HL-60/S4 treated with phorbol 12-myristate 13-acetate at 8.2 ng/mL for 4 days and 3 days (cell line): ENCODE data around the gene AKR1A1.
"Not testable (repeated sequence)": the region's sequence is repeated elsewhere in the genome, so short reads cannot be mapped to it uniquely, and the experiment has no call there.

Source experiments
- in situ Hi-C: fragments of 300-500 bp; cut with MboI; formaldehyde crosslinking; loops from 2 replicates; pipeline ENCODE4 v1.15.0; 2022; ENCODE audit warnings: low sequenced_read_pairs

AKR1A1 gene

DNA sequence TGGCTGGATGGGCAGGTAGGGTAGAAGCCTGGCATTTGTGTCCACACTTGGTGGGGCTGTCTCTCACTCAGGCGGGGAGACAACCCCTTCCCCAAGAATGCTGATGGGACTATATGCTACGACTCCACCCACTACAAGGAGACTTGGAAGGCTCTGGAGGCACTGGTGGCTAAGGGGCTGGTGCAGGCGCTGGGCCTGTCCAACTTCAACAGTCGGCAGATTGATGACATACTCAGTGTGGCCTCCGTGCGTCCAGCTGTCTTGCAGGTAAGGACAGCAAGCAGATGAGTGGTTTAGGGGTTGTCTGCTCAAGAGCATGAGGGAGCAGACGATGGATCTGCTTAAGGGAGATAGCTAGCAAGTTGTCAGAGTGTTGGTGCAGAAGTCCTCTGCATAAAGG, 17.3 kb downstream of the AKR1A1 start:
- in situ Hi-C loops, result loop anchor here (5.0 kb wide), 1 partner anchor 61 kb away; no protein-coding TSS in a partner anchor

DNA sequence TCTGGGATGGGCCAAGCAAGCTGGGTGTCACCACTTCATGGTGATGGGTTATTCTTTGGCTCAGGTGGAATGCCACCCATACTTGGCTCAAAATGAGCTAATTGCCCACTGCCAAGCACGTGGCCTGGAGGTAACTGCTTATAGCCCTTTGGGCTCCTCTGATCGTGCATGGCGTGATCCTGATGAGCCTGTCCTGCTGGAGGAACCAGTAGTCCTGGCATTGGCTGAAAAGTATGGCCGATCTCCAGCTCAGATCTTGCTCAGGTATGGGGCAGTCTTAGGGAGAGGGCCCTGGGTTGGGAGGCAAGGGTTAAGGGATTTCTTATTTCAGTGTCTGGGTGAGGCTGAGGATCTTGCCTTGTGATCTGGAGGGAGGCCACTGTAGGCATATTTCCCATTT, 17.8 kb downstream of the AKR1A1 start:
- in situ Hi-C loops, result loop anchor here (5.0 kb wide), 1 partner anchor 61 kb away; no protein-coding TSS in a partner anchor

DNA sequence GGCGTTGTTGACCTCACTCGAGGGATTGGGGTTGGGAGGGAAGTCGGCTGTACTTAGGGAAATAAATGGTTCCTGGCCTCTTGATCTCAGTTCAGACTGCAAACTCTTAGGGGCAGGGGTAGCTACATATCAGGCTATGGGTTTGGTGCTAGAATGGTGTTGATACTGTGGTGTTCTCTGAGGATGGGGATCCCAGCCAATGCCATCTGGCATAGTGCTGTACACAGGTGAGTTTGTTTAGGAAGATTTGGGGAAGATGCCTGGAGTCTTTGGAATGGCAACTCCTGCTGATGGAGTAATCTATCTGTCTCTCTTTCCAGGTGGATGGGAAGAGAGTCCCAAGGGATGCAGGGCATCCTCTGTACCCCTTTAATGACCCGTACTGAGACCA, 18.9 kb downstream of the AKR1A1 start:
- in situ Hi-C loops, result loop anchor here (5.0 kb wide), 1 partner anchor 62 kb away; no protein-coding TSS in a partner anchor

DNA sequence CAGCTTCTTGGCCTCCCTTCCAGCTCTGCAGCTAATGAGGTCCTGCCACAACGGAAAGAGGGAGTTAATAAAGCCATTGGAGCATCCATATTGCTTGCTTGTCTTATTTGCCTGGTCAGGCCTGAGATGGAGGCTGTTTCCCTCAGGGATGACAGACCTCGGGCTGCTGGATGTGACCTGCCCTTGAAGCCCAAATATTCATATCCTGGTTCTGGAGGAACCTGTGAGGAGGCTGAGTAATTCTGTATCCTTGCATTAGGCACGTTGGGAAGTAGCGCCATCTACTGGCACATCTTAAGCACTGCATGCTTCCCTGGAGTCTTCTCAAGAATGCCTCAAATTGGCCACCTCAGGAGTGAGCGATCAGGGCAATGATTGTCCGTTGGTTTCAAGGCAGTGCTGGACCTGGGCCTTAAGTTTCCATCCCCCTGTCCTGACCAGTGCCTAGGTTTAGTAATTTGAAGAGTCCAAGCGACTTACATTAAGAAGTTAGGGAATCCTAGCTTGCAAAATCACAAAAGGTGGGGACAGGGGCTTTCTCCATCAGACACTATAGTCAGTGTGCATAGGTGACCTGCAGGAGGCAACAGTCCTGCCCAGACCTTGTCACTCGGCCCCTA, 19.4 kb downstream of the AKR1A1 start:
- in situ Hi-C loops, result loop anchor here (5.0 kb wide), 1 partner anchor 63 kb away; no protein-coding TSS in a partner anchor

DNA sequence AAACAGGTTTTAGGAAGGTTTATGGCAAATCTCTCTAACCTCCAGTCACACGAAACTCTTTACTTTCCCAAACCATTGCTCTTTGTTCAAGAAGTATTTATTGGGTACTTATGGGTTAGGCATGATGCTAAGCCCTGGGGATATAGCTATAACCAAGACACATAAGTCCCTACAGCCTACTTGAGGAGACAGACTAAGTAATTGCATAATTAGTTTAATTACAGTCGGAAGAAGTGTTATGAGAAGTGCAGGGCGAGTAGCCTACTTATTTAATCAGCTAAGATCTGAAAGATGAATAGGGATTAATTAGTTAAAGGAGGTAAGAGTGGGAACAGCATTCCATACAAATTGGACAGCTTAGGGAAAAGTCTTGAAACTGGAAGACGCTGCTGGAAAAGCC, 20.0 kb downstream of the AKR1A1 start:
- in situ Hi-C loops, result no loop called here

DNA sequence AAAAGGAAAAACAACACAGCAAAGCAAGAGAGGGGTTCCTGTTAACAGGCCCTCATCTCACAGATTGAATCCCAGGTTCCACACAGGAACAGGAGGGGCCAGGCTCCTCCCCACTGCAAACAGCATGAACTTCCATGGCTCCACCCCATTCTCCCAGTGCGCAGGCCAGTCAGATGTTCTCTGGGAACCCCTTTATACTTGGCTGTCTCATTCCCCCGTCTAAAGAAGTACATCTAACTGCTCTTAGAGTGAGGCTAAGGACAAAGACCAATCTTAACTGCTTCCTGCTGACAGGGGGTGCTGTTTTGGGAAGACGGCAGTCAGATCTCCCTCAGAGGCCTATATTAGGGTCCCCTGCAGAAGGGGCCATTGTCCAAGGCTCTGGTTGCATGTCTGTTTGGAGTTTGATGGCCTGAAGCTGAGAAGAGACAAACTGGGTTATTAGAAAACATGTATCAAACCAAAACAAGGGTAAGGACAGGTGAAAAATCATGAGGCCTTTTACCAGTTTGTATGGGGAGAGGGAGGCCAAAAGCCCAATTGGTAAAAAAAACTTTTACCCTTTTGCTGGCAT, 22.7 kb downstream of the AKR1A1 start:
- in situ Hi-C loops, result no loop called here

DNA sequence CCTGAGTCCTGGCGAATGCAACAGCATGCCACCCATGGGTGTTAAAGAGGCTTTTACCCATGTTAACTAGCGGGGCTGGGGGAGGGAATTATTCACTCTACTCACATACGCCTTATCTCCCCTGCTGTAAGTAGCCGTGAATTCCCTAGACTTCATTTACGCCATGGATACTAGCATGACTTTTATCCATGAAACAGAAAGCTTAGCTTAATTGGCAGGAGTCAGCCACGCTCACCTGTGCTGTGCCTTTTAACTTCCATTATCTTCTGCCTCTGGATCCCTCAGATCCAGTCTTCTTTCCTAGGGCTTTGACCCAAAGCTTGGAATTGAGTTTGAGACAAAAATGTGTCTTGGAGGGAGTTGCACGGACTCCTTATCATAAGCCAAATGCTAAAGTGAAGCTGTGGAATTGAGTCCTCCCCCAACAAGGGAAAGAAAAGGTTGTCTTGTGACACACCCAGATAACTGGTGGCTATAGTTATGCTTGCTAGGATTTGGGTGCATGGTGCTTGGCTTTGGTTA, 23.5 kb downstream of the AKR1A1 start:
- in situ Hi-C loops, result no loop called here

DNA sequence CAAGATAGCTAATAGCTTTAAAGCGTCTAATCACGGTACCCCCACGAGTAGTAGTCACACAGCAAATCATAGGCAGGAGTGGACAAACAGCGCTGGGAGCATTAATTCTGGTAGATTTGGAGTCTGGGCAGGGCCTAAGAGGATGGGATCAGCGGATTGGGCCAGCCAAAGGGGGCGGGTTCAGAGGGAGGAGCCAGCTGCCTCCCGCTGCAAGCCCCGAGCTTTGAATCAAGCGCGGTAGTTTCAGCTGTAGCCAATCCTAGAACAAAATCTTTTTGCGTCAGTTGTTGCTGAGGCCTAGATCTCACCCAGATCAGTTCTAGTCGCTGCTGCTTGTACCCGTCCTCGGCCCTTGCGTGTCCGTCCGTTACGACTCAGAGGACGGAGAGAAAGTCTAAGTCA, 32.6 kb downstream of the AKR1A1 start:
- in situ Hi-C loops, result no loop called here

DNA sequence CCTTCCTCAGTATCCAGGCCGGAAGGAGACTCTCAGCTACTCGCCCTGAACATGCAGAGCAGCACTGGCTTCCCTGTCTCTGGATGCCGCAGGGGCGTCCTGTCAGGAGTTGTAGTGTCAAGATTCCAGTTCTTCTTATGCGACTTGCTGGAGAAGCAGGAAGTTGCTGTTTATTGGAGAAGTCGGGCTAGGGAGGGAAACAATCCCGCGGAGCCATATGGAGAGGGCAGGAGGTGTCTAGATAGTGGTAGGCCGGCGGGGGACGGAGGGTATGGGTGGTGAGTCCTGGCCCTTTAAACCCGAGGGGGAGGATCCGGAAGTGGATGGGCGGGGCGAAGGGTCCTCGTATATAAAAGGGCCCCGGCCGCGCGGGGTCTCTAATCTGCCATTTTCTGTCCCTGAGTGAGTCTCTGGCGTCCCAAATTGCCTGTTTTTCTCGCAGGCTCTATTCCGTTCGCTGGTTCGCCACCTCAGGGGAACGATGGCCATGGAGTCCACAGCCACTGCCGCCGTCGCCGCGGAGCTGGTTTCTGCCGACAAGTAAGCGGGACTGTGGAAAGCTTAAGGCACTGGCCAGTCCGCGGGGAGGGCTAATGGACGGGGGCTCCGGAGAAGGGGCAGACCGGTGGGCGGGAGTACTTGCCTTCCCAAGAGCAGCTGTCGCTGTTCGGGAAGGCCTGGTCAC, 33.2 kb downstream of the AKR1A1 start, which contains the start of gene NASP:
TSS of gene NASP (plus strand) at position 376 of the 685 bp plus-strand sequence. CDS start at position 482, 106 bp downstream.
- in situ Hi-C loops, result no loop called here

DNA sequence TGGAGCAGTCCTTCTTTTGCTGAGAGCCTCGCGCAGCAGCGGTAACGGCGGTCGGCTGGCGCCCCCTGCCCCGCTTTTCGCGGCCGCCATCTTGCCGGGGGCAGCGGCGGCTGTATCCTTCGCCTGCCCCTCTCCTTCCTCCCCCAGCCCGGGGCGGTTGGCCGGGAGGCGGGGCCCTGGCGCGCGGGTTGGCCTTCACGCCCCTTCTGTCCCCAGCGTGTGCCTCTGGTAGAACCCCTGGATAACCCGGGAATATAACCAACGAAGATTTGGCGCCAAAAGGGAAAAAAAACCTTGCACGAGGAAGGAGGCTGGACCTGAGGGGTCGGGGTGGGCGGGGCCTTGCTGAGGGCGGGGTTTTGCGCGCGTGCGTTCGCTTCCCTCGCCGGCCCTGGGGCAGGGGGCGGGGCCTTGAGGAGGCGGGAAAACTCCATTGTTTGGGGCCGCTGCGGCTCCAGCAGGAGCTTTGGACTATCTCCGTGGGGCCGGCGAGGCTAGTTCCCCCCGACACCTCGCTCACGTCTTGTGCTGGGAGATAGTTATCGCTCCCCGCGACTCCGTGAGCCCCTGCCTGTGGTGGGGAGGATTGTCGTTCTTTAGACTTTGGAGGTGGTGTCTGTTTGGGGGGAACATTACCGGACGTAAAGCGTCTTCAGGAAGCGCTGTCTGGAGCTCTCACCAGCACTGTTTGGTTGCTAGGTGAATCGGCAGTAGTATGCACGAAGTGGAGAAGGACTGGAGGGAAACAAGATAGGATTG, 33.9 kb downstream of the AKR1A1 start:
- in situ Hi-C loops, result no loop called here

DNA sequence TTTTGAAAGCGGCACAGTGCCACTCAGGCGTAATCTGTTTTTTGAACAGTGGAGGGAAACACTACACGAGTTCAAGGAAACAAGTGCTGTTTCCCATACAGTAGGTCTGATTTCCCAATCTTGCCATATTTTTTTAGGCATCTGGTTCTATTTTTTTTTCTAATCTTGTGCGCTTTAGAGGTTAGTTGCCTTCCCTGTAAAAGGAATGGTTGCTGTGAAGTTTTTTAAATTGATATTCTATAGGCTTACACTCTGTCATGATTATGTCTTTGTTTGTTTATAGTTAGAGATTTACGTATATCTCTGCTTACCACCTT, 34.4 kb downstream of the AKR1A1 start:
- in situ Hi-C loops, result no loop called here

DNA sequence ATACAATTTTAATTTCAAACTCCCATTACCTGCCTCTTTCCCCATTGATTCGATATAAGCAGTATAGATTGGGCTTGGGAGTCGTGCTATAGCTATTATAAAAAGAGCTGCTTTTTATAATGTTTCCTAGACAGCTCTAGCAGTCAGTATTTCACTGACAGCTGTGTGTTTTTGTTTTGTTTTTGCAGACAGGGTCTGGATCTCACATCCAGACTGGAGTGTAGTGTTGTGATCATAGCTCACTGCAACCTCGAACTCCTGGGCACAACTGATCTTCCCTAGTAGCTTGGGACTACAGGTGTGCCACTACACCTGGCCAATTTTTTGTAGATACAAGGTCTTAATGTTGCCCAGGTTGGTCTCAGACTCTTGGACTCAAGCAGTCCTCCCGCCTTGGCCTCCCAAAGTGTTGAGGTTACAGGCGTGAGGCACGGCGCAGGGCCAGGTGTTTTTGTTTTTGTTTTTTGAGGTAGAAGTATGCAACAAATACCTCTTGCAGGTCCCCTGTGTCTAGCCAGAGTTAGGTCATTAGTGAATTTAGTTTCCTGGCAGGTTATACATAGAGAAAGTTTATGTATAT, 35.0 kb downstream of the AKR1A1 start:
- in situ Hi-C loops, result no loop called here

DNA sequence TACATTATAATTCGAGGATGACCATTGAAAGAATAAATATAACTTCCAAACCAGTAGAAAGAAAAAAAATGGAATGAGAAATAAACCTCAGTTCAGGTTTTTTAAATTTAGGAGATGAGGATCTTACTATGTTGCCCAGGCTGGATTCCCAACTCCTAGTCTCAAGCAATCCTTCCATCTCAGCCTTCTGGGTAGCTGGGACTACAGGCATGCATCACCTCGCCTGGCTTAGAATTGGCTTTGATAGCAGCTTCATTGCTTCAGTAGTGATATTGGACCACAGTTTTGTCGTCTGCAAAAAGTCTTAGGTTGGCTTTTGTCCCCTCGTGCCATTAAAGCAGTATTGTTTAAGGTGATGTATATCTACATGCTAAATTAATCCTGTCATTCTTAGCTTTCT, 36.1 kb downstream of the AKR1A1 start:
- in situ Hi-C loops, result no loop called here

DNA sequence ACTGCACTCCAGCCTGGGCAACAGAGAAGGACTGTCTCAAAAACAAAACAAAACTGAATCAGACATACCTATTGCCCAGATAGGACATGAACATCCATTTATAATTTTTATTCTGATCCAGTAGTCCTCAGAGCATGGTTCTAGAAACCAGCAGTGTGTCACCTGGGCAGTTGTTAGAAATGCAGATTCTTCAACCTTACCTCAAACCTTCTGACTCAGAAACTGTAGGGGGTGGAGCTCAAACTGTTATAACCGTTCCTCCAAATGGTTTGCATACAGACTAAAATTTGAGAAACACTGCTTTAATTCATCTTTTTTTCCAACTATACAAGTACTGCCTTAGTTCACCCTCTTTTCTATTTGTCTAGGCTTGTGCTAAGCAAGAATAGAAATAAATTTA, 39.2 kb downstream of the AKR1A1 start:
- in situ Hi-C loops, result no loop called here

DNA sequence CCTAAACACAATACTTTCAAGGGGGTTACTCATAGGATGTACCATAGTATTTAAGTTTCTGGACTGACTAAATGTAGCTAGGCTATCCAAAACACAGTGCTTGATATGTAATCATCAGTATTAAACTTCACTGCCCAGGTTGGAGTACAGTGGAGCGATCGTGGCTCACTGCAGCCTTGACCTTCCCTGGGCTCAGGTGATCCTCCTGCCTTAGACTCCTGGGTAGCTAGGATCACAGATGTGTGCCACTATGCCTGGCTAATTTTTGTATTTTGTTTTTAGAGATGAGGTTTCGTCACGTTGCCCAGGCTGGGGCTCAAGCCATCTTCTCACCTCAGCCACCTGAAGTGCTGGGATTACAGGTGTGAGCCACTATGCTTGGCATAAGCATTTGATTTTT, 43.8 kb downstream of the AKR1A1 start:
- in situ Hi-C loops, result no loop called here

DNA sequence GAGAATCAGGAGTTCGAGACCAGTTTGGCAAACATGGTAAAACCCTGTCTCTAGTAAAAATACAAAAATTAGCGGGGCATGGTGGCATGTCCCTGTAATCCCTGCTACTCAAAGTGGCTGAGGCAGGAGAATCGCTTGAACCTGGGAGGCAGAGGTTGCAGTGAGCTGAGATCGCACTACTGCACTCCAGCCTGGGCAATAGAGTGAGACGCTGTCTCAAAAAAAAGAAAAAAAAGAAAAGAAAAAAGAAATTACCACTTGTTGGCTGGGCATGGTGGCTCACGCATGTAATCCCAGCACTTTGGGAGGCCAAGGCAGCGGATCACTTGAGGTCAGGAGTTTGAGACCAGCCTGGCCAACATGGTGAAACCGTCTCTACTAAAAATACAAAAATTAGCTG, 46.1 kb downstream of the AKR1A1 start:
- in situ Hi-C loops, result not testable (repeated sequence)

DNA sequence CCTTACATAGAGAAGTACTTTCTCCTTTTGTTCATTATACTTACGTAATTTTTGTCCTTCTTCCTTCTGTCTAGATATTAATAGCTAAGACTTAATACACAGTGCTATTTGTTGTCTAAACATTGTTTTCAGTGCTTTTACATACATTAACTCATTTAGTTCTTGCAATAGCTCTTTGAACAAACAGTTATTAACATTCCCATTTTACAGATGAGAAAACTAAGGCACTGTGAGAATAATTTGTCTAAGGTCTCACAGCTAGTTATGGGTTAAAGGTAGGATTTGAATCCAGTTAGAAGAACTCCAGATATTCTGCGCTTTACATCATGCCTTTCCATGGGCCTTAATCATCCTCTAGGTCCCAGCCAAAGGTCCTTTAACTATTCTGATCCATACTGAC, 53.6 kb downstream of the AKR1A1 start:
- in situ Hi-C loops, result no loop called here

DNA sequence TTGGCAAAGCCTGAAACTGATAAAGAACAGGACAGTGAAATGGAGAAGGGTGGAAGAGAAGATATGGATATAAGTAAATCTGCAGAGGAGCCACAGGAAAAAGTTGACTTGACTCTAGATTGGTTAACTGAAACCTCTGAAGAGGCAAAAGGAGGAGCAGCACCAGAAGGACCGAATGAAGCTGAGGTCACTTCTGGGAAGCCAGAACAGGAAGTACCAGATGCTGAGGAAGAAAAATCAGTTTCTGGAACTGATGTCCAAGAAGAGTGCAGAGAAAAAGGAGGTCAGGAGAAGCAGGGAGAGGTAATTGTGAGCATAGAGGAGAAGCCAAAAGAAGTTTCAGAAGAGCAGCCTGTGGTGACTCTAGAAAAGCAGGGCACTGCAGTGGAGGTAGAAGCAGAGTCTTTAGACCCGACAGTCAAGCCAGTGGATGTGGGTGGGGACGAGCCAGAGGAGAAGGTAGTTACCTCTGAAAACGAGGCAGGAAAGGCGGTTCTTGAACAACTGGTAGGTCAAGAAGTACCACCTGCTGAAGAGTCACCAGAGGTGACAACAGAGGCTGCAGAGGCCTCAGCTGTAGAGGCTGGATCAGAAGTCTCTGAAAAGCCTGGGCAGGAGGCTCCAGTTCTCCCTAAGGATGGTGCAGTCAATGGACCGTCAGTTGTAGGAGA, 56.9 kb downstream of the AKR1A1 start:
- in situ Hi-C loops, result no loop called here

DNA sequence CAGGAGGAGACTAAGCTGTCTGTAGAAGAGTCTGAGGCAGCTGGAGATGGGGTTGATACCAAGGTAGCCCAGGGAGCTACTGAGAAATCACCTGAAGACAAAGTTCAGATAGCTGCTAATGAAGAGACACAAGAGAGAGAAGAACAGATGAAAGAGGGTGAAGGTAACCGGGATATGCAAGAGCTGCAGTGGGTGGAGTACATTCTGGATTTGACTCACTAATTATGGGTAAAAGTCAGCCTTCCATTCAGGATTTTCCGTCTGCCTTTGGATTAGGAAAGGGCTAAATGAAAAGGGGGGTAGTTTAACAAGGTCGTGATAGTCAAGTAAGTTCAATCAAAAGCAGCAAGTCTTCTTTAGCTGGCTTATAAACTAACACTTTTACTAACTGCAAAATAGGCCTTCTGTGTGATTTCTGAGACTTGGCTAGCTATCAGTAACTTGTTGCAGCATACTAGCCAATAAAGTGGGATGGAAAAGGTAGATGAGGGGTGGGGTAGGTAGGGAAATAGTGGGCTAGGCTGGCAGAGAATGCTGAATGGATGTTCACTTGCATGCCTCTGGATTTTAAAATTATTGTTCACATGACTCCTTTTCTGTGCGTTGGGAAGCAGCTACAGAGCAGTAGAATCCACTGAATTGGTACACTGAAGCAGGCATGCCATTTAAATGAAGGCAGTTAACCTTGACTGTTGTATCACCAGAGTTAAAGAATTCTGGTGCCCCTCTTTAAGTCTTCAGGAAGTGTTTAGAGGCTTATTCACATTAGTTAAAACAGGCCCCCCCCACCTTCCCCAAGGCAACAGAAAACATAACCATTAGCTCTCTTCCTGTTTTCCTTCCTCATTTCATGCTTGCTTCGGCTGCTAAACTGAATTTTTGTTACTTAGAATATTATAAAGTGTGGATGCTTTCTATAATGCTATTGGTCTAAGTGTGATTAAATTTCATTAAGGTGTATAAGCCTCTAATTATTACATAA, 57.8 kb downstream of the AKR1A1 start:
- in situ Hi-C loops, result no loop called here
